Panc1 (cell line): ENCODE results near the gene COMMD6. TPM values are rescaled to one million over a fixed set of nuclear protein-coding genes. Genes with fewer than 3 reads are reported as not detected.

Source experiments
- ATAC-seq: fragments of 200-7000 bp; cut with Tn5 transposase; 2 replicates; pipeline ENCODE4 v1.9.1; 2020; ENCODE audit warnings: mild to moderate bottlenecking, moderate library complexity
- BruUV-seq: library from RNA; stranded (reverse); fragments of 400-500 nt; replicated peaks from 2 replicates; lab custom pipeline; 2021; lab: Mats Ljungman, UMichigan
- CTCF ChIA-PET: fragments of 300-600 bp; sonication (Branson Sonifier 250); formaldehyde crosslinking; loops from one replicate; lab custom pipeline; 2022; ENCODE audit warnings: antibody characterized with exemption; lab: Charles Lee
- POLR2A ChIA-PET: fragments of 300-600 bp; sonication (Branson Sonifier 250); formaldehyde crosslinking; loops from one replicate; lab custom pipeline; 2022; ENCODE audit warnings: antibody characterized with exemption; lab: Charles Lee
- DNase-seq: peaks from one replicate; pipeline ENCODE4 v3.0.0-alpha.2; 2010; ENCODE audit warnings: low read depth, low spot score
- H3K27ac ChIP-seq: 2 replicates; pipeline ENCODE4 v1.5.1; 2011; ENCODE audit warnings: mild to moderate bottlenecking, low read length, inconsistent platforms
- H3K27me3 ChIP-seq: fragments of 200-500 bp; sonication (Bioruptor generic); 2 replicates; pipeline ENCODE4 v1.6.0; 2014; ENCODE audit warnings: low read length, inconsistent platforms; ENCODE audit not compliant: control insufficient read depth, insufficient read depth
- H3K36me3 ChIP-seq: fragments of 200-500 bp; sonication (Bioruptor generic); 2 replicates; pipeline ENCODE4 v1.5.1; 2014; ENCODE audit warnings: inconsistent platforms, mild to moderate bottlenecking, low read length, moderate library complexity; ENCODE audit not compliant: control insufficient read depth, insufficient read depth
- H3K4me1 ChIP-seq: 2 replicates; pipeline ENCODE4 v1.5.1; 2011; ENCODE audit warnings: inconsistent platforms, mild to moderate bottlenecking, low read length, moderate library complexity; ENCODE audit not compliant: control insufficient read depth, insufficient read depth
- H3K4me3 ChIP-seq, 2 experiments: 2 replicates each; pipeline ENCODE4 v1.5.1; 2011 to 2012; ENCODE audit warnings: low read depth in 2 of 2, low read length in 2 of 2, mild to moderate bottlenecking in 2 of 2, inconsistent platforms in 1 of 2, moderate library complexity in 1 of 2
- H3K9me3 ChIP-seq: fragments of 200-500 bp; sonication (Bioruptor generic); 2 replicates; pipeline ENCODE4 v1.5.1; 2014; ENCODE audit warnings: low read depth, mild to moderate bottlenecking, inconsistent platforms, low read length, moderate library complexity; ENCODE audit not compliant: control insufficient read depth, insufficient read depth
- POLR2AphosphoS5 ChIP-seq: IDR thresholded peaks from 2 replicates; pipeline ENCODE4 v1.6.1; 2012; ENCODE audit warnings: mild to moderate bottlenecking, low read depth, low read length, moderate library complexity
- REST ChIP-seq, 2 experiments: IDR thresholded peaks; 2 replicates each; pipeline ENCODE4 v1.6.1; 2011 to 2012; ENCODE audit warnings: low read depth in 2 of 2, control low read depth in 1 of 2, low read length in 1 of 2, mild to moderate bottlenecking in 1 of 2, moderate library complexity in 1 of 2; ENCODE audit not compliant: insufficient read depth in 1 of 2
- SIN3A ChIP-seq: IDR thresholded peaks from 2 replicates; pipeline ENCODE4 v1.6.1; 2012; ENCODE audit warnings: low read depth, mild to moderate bottlenecking, low read length, moderate library complexity, borderline replicate concordance; ENCODE audit not compliant: insufficient read depth
- TCF7L2 ChIP-seq: IDR thresholded peaks from 2 replicates; pipeline ENCODE4 v1.6.1; 2011; ENCODE audit warnings: mild to moderate bottlenecking, low read depth, low read length, inconsistent platforms
- in situ Hi-C: cut with HindIII; loops from 2 replicates; pipeline ENCODE4 v1.10.0; 2016; ENCODE audit warnings: low sequenced_read_pairs, low pct_unique_long_range_greater_than_20kb
- intact Hi-C: fragments of 100-400 bp; cut with micrococcal nuclease; formaldehyde crosslinking; loops from one replicate; pipeline ENCODE4 v1.10.0; 2022; ENCODE audit not compliant: unreplicated experiment
- total RNA-seq: library from RNA; stranded (reverse); gene quantifications from one replicate; pipeline ENCODE4 v1.2.1, GENCODE V29; 2021; ENCODE audit not compliant: unreplicated experiment
- TF ChIP-seq, protein P1 (sequence below): fragments of 450-650 bp; IDR thresholded peaks from 2 replicates; pipeline ENCODE4 v1.5.1; 2017; ENCODE audit warnings: mild to moderate bottlenecking

The COMMD6 gene
- total RNA-seq, 1 experiment from 2014 or later: 97.4 TPM

DNA sequence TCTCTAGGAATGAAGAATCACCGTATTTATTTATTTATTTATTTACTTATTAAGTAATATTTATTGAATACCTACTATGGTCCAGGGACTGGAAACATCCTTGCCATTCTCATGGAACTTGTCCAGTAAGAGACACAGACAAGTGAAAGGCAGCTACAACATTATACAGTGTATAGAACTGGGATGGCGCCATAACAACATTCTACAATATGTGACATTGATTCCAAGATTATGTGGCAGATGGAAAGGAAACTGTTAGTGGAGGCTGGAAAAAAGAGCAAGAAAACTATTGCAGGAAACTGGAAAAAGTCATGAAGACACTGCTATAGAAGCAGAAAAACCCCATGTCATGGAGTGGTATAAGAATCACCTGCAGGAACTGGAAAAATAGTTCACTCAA lies 46.3 kb downstream of the COMMD6 start:
- TF ChIP-seq TCF7L2 (no peak), POLR2AphosphoS5 (no peak), SIN3A (no peak), REST (IDR thresholded peaks at IDR 0.05; ENCODE audit: insufficient read depth in 1 of 2, low read depth in 2 of 2, low read length in 1 of 2) (no peak)
- TF ChIP-seq, protein P1, sequence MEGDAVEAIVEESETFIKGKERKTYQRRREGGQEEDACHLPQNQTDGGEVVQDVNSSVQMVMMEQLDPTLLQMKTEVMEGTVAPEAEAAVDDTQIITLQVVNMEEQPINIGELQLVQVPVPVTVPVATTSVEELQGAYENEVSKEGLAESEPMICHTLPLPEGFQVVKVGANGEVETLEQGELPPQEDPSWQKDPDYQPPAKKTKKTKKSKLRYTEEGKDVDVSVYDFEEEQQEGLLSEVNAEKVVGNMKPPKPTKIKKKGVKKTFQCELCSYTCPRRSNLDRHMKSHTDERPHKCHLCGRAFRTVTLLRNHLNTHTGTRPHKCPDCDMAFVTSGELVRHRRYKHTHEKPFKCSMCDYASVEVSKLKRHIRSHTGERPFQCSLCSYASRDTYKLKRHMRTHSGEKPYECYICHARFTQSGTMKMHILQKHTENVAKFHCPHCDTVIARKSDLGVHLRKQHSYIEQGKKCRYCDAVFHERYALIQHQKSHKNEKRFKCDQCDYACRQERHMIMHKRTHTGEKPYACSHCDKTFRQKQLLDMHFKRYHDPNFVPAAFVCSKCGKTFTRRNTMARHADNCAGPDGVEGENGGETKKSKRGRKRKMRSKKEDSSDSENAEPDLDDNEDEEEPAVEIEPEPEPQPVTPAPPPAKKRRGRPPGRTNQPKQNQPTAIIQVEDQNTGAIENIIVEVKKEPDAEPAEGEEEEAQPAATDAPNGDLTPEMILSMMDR: no peak
- no peak for DNase-seq
- ATAC-seq: no peak
- H3K27me3 ChIP-seq: no peaks in the 10 kb centered on the region
- no peaks in the 10 kb centered on the region; the same call in 1 of the 2 replicates for H3K4me1 ChIP-seq
- H3K36me3 ChIP-seq: no peaks in the 10 kb centered on the region
- ChIA-PET CTCF (no interaction called here), POLR2A (no interaction called here)
- BruUV-seq: no TSS peak
- intact Hi-C loops (no loop called here), in situ Hi-C loops (no loop called here)
- H3K9me3 ChIP-seq: no peaks in the 10 kb centered on the region
- H3K27ac ChIP-seq: no peak overlapping the region
- H3K4me3 ChIP-seq: no peak overlapping the region

- intact Hi-C loops (loop anchor here (10.0 kb wide), 1 partner anchor 55 kb away; the partner anchor contains the start of gene UCHL3), in situ Hi-C loops (no loop called here)
- ATAC-seq: no peak
- Histone ChIP-seq H3K9me3 (no peaks in the 10 kb centered on the region), H3K27me3 (no peaks in the 10 kb centered on the region), H3K4me3 (no peak overlapping the region), H3K27ac (no peak overlapping the region), H3K4me1 (no peaks in the 10 kb centered on the region; the same call in 1 of the 2 replicates), H3K36me3 (no peaks in the 10 kb centered on the region)
- TF ChIP-seq, protein P1: no peak
- TF ChIP-seq SIN3A (no peak), POLR2AphosphoS5 (no peak), TCF7L2 (no peak), REST (IDR thresholded peaks at IDR 0.05; ENCODE audit: insufficient read depth in 1 of 2, low read depth in 2 of 2, low read length in 1 of 2) (no peak)
- BruUV-seq: no TSS peak
- POLR2A ChIA-PET: interaction anchor here (0.7 kb wide), 2 partner anchors 116 to 912 kb away, joined by 4 to 7 read pairs; no protein-coding TSS in a partner anchor
- CTCF ChIA-PET: no interaction called here
- DNase-seq: no peak
Observed at GRCh38 chr13:75489502-75490263, 48.0 kb downstream of the COMMD6 start.
